Adrenal gland (tissue), 5 donors: ENCODE data around the gene TTLL12.

Source experiments
- POLR2A ChIP-seq, 2 donors: fragments of 450-650 bp; IDR thresholded peaks; one replicate each; pipeline ENCODE4 v1.6.1; 2017; ENCODE audit warnings: antibody characterized with exemption in 2 of 2, mild to moderate bottlenecking in 2 of 2, moderate library complexity in 1 of 2
- TF ChIP-seq, protein P1 (sequence below), 6 experiments: fragments of 450-650 bp in 4 of 6; fragments of 200-600 bp in 2 of 6; sonication (generic) in 1 of 6; IDR thresholded peaks; 1 replicate in 5 of 6; 2 replicates in 1 of 6; pipeline versions ENCODE4 v1.5.1 to v1.8.0; 2016 to 2021; ENCODE audit warnings: antibody characterized with exemption in 6 of 6, mild to moderate bottlenecking in 2 of 6, moderate library complexity in 1 of 6
- donor health status: DM: no; HTN: no; CAD: no.

DNA sequence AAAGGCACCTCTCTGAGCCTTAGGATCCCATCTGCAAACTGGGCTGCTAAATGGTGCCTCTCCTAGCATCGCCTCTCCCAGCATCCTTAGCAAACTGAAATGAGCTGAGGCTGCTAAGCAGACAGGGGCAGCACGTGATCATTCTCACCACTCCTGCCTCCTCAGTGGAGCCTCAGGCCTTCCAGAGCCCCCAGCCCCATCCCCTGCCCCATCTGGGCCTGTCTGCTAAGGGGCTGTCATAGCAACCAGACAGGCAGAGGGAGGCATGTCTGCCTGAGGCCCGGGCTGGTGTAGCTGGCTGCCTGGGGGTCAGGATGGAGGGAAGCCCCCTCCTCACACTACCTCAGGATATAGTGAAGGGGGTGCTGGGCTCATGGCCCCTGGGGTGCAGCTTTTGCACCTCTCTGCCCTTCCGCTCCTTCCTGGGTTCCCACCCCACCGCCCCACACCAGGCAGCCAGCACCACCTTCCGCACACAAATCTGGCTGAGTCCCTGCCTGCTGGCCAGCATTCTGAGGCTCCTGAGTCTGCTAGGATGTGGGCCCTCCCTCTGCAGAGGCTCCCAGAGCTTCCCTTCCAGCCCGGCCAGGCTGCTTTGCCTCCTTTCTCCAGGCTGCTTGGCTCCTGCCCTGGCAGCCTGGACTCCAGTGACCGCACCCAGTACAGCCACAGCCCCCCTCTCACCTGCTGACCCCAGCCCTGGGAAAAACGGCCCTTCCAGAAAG is 47.5 kb upstream of the TTLL12 start:
- TF ChIP-seq, protein P1, sequence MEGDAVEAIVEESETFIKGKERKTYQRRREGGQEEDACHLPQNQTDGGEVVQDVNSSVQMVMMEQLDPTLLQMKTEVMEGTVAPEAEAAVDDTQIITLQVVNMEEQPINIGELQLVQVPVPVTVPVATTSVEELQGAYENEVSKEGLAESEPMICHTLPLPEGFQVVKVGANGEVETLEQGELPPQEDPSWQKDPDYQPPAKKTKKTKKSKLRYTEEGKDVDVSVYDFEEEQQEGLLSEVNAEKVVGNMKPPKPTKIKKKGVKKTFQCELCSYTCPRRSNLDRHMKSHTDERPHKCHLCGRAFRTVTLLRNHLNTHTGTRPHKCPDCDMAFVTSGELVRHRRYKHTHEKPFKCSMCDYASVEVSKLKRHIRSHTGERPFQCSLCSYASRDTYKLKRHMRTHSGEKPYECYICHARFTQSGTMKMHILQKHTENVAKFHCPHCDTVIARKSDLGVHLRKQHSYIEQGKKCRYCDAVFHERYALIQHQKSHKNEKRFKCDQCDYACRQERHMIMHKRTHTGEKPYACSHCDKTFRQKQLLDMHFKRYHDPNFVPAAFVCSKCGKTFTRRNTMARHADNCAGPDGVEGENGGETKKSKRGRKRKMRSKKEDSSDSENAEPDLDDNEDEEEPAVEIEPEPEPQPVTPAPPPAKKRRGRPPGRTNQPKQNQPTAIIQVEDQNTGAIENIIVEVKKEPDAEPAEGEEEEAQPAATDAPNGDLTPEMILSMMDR (IDR thresholded peaks at IDR 0.05): no peak
- TF ChIP-seq POLR2A (IDR thresholded peaks at IDR 0.05): no peak
